Endothelial cell of umbilical vein (primary cell): ENCODE results near the gene HSD17B14.

Source experiments
- CTCF ChIP-seq, 2 donors: IDR thresholded peaks; 1 replicate in 1 of 2; 2 replicates in 1 of 2; pipeline ENCODE4 v1.5.1; 2011; ENCODE audit warnings: low read length in 2 of 2, mild to moderate bottlenecking in 2 of 2, moderate library complexity in 2 of 2, control low read depth in 1 of 2, inconsistent platforms in 1 of 2, low read depth in 1 of 2; ENCODE audit not compliant: insufficient read depth in 1 of 2; ENCODE audit errors: extremely low read depth in 1 of 2
- EZH2 ChIP-seq: IDR thresholded peaks from 2 replicates; pipeline ENCODE4 v1.6.1; 2012; ENCODE audit warnings: borderline replicate concordance, low read depth, mild to moderate bottlenecking, moderate library complexity, low read length, inconsistent platforms; ENCODE audit not compliant: severe bottlenecking
- MYC ChIP-seq: IDR thresholded peaks from one replicate; pipeline ENCODE4 v1.6.1; 2011; ENCODE audit warnings: mild to moderate bottlenecking, low read depth, low read length
- POLR2A ChIP-seq: IDR thresholded peaks from 2 replicates; pipeline ENCODE4 v1.6.1; 2012; ENCODE audit warnings: low read depth, mild to moderate bottlenecking, control low read depth, low read length
- POLR2AphosphoS5 ChIP-seq: IDR thresholded peaks from 2 replicates; pipeline ENCODE4 v1.6.1; 2012; ENCODE audit warnings: low read depth, mild to moderate bottlenecking, control low read depth, low read length, moderate library complexity; ENCODE audit not compliant: insufficient read depth

- TF ChIP-seq CTCF (IDR thresholded peaks at IDR 0.05; ENCODE audit: extremely low read depth in 1 of 2, insufficient read depth in 1 of 2, low read depth in 1 of 2, low read length in 2 of 2) (no peak), EZH2 (no peak), POLR2AphosphoS5 (no peak), POLR2A (no peak), MYC (no peak)
Observed at GRCh38 chr19:48821633-48822032, 14.7 kb downstream of the HSD17B14 start.
